Mucosa of gallbladder (tissue), 1 donor: ENCODE results near the gene SLF2. TPM values are rescaled to one million over a fixed set of nuclear protein-coding genes. Genes with fewer than 3 reads are reported as not detected.

ENCODE experiments used
- DNase-seq: peaks from one replicate; pipeline ENCODE4 v3.0.0-alpha.2; 2020; ENCODE audit warnings: low spot score
- total RNA-seq: library from RNA; stranded (reverse); gene quantifications from one replicate; pipeline ENCODE4 v1.2.1, GENCODE V29; 2021
- donor health status: DM: no; HTN: no; CAD: no.

SLF2 gene, protein sequence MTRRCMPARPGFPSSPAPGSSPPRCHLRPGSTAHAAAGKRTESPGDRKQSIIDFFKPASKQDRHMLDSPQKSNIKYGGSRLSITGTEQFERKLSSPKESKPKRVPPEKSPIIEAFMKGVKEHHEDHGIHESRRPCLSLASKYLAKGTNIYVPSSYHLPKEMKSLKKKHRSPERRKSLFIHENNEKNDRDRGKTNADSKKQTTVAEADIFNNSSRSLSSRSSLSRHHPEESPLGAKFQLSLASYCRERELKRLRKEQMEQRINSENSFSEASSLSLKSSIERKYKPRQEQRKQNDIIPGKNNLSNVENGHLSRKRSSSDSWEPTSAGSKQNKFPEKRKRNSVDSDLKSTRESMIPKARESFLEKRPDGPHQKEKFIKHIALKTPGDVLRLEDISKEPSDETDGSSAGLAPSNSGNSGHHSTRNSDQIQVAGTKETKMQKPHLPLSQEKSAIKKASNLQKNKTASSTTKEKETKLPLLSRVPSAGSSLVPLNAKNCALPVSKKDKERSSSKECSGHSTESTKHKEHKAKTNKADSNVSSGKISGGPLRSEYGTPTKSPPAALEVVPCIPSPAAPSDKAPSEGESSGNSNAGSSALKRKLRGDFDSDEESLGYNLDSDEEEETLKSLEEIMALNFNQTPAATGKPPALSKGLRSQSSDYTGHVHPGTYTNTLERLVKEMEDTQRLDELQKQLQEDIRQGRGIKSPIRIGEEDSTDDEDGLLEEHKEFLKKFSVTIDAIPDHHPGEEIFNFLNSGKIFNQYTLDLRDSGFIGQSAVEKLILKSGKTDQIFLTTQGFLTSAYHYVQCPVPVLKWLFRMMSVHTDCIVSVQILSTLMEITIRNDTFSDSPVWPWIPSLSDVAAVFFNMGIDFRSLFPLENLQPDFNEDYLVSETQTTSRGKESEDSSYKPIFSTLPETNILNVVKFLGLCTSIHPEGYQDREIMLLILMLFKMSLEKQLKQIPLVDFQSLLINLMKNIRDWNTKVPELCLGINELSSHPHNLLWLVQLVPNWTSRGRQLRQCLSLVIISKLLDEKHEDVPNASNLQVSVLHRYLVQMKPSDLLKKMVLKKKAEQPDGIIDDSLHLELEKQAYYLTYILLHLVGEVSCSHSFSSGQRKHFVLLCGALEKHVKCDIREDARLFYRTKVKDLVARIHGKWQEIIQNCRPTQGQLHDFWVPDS
- 26.1 TPM for total RNA-seq

DNA sequence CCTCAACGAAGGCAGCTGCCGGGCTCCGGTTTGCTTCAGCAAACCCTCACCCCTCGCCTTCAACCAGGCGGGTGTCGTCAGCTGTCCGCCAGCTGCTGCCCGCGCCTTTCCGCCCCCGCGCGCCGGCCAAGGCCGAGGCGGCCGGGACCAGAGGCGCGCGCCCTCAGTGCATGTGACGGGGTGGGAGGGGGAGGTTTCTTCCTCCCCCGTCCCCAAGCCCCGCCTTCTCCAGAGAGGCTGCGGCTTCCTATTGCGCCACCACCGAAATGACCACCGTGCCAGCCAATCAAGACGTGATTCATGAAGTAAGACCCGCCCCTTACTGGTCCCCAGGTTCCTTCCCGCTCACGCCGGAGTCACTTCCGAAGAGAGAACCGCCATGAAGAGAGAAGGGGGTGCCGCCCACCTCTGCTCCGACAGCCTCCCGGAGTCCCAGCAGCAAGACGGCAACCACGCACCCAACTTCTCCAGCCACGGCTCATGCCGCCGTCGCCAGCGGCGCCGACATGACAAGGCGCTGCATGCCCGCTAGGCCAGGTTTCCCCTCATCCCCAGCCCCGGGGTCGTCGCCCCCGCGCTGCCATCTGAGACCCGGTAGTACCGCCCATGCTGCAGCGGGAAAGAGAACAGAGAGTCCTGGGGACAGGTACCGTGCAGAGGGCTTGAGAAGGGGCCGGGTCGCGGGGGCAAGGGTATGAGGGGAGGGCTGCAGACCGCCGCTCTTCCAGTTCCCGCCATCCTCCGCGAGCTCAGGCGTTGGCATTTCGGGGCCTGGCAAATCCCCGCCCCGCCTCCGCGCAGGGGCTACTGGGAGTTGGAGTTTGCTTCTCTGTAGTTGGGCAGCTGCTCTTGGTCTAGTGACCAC lies at the start of gene SLF2:
Gene SLF2 (plus strand): TSS at position 359 of the 865 bp plus-strand sequence. CDS start 148 bp downstream, at position 507.
- DNase-seq, result peak; percentile 98

DNA sequence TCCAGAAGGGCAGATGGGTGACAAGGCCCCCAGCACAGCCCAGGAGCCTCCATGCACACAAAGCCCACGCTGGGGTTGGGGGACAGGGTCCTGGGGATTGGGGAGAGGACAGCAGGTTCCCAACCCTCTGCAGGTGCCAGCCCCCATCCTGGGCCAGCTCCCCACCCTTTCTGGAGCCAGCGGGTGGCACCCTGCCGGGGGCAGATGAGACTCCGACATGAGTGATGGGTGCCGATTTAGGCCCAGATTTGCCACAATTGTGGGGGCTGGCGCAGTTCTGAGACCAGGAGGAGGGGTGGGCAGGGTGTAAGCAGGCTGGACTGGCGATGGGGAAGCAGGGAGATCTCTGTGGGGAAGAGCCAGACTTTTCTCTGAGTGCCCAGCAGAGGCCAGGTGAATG lies 49.3 kb upstream of the SLF2 start:
- DNase-seq, result no peak

DNA sequence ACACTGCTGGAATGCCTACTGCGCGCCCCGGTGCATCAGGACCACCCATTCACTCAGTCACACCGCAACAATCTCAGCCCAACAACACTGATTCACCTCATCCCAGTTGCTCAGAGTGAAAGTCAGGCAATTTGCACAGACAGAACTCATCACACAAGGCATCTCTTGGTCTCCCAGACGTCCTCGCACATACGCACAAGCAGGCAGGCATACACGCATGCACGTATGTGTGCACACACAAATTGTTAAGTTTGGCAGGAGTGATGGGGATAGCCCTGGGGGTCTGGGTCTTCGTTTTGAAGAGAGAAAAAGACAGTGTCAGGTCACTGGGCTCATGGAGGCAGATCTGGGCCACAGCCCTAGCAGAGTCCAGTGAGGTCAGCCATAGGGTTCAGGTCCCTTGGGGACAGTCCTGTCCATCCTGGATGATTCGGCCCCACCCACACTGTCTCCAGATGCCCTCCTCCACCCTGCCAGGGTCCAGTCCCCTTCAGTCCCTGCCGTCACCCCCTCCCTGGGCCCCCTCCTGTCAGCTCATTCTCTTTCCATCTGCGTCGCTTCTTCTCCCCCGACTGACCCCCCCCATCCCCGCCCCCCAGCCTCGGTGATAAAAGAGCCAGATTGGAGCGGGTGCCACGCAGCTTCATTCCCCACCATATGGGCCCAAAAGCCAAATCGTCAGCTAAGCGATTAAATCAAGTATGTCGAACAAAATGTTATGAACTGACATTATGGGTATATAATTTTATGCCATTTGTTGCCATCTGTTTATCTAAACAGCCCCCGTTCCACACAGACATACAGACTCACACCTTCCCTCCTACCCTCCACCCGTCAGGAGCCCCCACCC lies 48.5 kb upstream of the SLF2 start:
- DNase-seq, result no peak

DNA sequence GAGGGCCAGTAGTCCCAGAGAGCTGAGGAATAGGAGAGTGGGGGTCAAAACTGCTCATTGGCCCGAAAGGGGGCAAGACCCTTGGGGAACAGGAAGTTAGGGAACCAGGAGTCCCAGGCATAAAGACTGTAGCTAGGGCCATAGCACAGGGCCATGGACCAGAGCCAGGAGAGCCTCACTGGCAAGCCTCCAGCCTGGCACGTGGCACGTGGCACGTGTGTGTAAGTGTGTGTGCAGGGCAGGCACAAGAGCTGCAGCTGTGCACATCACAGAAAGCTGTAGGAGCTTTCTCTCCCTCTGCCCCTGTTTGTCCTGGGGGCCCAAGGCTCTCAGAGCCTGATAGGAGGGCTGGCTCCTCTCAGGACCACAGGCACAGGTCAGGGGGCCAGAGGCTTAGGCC lies 47.8 kb upstream of the SLF2 start:
- DNase-seq, result no peak

DNA sequence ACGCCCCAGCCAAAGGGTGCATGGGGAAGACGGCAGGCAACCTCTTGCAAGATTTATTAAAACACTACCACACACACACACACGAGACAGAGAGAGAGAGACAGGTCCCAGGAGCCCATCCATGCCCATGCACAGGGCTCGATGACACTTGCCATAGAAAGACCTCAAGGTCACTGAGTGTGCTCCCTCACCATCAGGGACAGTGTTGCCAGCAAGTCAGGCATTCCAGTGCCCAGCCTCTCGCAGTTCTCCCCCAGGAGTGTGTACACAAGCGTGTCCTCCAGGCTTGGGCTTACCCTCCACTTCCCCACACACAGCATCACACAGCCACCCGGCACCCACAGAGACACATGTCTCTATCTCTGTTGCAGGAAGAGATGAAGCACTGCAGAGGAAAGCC lies 46.8 kb upstream of the SLF2 start:
- DNase-seq, result no peak

DNA sequence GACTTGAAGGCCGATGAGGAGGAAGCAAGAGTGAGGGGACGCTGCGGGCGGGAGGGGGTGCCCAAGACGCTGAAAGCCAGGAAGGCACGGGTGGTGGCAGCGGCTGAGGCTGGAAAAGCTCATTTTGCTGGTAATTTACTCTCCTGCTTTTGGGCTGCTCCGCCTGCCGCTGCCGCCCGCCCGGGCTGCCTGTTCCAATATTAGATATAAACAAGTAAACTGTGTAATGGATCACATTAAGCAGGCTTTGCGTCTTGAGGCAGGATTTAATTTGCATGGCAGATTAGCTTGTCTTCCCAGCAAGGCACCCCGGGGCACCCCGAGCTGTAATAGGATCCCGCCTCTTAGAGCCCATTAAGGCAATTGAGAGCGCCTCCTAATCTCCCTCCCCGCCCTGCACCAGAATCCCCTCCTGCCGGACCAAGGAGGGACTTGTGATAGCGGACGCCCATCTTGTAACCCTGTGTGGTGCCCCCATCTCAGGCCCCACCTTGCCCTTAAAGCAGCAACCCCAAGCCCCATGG lies 46.1 kb upstream of the SLF2 start:
- no peak for DNase-seq

DNA sequence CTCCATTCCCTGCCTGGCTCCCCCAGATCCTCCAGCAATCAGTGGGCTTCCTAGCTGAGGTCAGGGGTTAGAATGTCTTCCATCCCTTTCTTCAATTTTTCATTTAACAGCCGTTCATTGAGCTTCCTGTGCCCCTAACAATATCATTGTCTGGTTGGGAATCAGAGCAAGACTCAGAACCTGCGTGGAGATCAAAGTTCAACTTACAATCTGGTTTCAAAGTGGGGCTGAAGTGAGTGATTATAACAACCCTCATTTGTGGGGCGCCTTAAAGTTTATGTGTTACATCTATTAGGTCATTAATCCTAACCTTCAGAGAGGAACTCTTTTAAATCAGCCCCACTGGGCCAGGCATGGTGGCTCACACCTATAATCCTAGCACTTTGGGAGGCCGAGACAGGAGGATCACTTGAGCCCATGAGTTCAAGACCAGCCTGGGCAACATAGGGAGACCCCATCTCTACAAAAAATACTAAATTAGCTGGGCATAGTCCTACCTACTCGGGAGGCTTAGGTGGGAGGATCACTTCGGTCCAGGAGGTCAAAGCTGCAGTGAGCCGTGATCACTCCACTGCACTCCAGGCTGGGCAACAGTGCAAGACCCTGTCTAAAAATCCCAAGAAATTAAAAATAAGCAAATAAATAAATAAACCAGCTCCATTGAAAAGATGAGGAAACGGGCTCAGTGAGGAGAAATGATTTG lies 45.4 kb upstream of the SLF2 start:
- no peak for DNase-seq

DNA sequence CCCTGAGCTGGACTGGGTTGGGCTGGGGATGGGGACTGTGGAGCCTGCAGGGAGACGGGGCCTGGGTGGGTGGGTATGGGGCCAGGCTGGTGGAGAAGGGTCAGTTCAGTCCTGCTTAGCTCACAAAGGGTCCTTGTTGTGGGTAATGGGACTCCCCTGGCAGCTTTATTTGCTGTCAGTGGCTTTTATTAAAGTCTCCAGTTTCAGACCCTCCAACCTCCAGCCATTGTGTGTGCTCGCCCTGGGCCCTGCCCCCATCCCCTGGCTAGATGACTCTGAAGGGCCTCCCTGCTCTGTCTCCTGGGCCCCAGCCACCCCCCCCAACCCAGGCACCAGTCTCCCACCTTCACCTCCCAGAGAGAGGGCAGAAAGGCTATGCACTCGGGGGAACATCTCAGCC lies 44.4 kb upstream of the SLF2 start:
- DNase-seq, result no peak

DNA sequence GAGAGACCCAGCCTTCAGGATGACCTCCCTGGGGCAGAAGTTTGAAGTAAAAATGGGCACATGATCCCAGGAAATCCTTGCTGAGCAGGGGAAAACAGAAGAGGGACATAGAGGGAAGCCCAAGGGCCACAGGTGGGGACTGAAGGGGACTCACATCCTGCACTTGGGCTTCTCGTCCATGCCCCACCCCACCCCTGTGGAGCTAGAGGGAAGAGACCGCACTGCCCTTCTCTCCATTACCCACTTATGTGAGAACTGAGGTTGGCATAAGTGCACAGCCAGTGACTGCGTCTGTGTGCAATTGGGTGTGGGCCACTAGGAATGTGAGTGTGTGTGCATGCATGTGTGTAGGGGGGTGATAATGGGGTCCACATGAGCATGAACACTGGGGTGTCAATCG lies 43.4 kb upstream of the SLF2 start:
- DNase-seq, result no peak

DNA sequence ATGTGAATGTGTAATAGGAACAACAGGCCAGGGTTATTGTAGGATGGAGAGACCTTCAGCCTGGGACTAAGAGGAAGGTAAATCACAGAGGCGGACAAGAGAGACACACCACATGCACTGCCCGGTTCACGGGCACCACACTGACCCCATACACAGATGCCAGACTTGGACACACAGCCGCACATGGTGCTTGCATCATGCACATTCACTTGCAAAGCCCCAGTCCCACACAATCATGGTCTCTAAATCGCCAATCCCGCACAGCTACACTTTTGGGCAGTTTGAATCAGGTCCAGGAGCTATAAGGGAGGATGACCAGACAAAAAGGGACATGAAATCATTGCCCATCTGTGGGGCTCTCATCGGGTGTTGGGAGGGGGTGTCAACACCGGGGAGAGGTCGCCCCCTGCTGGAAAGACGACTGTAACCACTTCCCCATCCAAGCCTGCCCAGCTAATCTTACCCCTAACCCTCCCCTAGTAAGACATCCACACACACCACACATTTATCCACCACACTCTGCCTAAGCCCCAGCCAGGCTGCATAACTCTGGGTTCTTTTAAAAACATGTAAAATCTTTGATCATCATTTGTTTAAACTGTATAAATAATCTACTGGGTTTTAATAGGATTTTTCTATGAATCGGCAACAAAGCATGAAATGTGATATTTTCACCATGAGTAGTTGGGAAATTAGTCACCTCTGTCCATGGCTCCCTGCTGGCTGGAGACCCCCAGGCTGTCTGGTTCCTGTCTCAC lies 40.5 kb upstream of the SLF2 start:
- DNase-seq, result no peak

DNA sequence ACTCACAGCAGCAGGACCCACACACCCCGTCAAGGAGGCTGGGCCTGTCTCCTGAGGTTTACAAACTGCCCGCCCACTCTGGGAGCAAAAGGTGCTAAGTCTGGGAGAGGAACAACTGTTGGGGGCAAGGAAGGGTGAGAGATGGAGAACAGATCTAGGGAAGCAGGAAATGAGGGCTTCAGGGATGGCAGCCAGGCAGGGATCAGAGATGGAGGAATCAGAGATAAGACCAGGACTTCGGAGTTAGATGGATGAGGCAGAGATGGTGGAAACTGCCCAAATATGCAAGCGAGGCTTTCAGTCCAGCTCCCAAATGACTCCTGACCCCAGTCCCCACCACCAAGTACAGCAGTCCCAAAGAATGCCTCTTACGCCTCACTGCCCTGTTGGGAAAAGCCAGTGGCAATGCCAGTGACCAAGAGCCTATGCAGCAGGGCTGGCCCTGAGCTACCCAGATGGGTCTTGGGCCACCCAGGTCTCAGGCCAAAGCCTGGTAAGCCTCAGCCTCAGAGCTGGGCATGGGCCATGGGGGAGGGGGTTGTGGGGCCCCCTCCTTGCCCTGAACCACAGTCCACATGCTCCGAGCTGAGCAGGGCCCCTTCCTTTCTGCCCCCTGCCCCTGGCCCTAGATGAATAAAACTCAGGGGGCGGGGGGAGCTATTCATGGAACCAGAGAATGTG lies 39.5 kb upstream of the SLF2 start:
- no peak for DNase-seq

DNA sequence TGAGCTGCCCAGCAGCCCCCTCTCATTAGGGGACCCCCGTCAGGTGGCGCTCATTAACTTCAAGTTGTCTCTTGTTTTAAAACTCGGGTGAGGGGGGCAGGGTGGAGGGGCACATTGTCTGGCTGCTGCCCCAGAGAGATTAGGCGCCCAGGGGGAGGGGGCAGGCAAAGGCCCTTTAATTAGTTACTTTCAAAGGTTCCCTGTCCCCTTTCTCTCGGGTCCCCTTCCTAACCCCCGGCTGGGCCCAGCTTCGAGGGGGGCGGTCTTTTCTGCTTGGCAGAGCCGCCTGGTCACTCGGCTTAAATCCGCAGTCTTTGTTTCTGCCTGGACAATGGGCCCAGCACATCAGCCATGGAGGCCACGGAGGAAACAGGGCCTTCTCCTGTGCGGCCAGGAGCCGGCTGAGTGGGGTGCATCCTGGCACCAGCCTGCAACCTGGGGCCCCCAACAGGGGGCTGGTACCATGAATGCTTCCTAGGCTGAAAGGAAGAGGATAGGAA lies 38.9 kb upstream of the SLF2 start:
- no peak for DNase-seq

DNA sequence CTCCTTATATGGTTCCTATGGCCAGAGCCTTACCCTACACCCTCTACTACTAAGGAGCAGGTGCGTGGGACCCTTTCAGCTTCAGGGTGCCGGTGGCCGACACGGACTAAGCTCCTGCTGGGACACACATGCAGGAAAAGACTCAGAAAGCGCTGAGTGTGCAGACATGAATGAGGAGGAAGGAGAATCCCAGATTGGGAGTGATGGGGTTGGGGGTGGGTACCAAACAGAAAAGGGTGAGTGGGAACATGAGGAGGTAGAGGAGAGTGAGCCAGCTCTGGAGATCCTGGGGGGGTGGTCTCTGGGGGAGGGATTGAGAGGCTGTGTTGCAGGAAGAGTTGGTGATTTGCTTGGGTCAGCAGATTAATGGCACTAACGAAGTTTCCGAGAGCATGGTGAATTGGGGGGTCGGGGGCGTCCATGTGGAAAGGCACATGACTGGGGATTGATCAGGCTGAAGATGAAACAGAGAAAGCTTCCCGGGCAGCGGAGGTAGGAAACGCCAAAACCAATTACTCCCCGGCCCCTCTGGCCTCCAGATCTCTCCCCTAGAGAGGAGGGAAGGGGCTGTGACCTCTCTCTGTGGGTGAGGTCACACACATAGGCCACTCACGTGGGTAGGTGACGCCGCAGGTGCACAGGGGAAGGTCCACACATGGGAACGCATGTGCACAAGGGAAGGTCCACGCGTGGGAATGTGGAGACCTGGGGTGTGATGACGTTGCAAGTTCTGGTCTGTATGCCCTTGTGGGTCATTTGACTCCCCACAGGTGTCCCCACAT lies 37.9 kb upstream of the SLF2 start:
- no peak for DNase-seq

DNA sequence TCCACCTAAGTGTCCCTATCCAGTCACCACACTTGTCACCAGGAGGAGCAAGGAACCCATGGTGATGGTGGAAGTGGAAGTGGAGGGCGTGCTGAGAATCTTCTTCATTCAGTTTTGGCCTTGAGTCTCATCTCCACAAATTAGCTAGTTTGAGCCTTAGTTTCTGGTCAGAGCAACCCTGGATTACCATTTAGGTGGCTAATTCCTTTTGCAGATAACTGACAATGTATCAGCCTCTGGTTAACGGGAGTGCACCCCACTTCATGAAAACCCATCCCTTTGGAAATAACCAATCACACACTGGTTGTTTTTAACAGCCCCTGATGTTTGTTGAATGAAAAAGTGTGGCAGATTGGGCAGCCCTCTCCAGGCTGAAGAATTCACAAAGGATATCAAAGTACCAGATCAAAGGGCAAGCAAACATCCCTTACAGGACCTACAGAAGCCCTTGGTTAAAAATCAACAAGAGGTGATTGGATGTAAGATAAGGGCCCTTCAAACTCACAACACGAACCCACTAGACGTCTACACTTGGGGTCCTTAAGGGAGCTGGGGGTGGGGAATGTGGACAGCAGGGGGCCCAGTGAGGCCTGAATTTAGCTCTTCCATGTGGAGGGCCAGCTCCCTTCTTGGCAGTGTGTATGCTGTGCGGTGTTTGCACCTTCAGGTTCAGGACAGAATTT lies 37.1 kb upstream of the SLF2 start:
- no peak for DNase-seq

DNA sequence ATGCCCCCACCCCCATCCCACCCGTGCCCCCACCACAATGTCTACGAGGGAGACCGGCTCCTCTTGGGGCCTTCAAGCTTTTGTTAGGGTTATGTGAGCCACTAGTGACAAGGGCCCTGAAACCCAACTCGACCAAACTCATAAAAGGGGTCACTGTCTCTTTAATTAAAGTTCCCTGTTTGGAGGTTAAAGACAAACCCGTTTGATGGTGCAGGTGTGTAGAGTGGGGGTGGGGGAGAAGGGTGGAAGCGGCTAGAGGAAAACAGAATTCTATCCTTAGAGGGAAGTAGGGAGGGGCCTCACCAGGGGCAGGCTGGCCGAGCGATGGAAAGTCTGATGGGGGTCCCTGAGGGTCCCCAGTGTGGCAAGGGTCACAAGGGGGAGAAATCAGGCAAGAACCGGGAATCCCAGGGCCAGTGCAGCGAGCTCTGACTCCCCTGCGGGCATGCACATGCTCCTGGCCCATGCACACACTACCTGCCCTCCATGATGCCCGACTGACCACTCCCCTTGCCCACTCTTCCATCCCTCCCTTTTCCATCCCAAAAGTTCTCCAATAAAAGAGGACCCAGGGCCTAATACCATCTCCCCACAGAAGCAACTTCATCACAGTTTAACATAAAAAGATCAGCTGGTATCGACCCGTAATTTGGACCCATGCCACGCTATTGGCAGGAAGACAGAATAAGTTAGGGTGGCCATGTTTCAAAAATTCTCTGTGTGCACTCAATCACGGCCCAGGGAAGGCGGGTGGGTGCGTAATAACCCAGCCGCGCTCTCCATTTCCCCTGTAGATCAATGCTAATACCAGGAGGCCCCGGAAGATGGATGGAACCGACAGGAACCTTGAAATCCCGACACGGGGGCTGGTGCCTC lies 35.9 kb upstream of the SLF2 start:
- DNase-seq, result peak; percentile 52

DNA sequence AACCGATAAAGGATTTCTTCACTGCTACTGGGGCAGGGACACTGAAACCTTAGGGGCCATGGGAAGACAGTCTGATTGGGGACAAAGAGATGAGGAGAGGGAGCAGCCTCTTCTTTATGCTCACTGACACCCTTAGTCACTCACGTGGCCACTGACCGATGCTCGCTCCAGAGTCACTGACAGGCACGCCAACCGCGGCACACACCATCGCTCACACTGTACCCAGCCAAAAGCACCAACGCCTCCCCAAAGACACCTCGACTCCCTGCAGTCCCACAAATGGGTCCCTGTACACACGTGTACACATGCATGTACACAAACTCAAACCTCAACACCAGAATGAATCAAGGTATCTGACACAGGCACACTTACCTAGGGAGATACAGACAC lies 35.3 kb upstream of the SLF2 start:
- no peak for DNase-seq
